ENCODE results near the gene GBP1.
"Not testable (repeated sequence)": the region's sequence is repeated elsewhere in the genome, so short reads cannot be mapped to it uniquely, and the experiment has no call there.

GBP1 gene

DNA sequence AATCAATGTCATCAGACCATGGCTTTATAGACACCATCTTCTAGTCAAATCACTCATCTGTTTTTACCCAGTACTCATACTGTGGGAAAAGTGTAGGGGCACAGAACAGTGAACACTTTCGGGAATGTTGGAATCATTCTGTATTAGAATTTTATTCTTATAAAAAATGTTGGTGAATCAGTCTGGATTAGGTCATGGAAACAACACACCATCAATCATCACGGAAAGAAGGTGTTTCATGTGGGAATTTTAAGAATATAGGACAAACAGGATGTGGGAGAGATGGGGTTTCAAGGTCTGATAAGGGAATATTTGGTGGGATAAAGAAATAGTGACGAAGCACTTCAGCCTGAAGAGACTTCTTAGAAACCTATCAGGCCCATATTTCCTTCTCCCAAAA is 17.3 kb downstream of the GBP1 start:
- no peak overlapping the region for H3K27ac ChIP-seq
- H4K20me1 ChIP-seq: no peaks in the 10 kb centered on the region
- H3K9ac ChIP-seq: no peak overlapping the region
- H3K4me3 ChIP-seq: no peak overlapping the region
- TF ChIP-seq Cebpa-rat (IDR thresholded peaks at IDR 0.05): no peak
- H3K9me3 ChIP-seq (replicated peaks in 1 of 11): peaks cover 14 to 15% (median 15%) of the 10 kb centered on the region in 11 experiments
- H3K36me3 ChIP-seq: peaks cover 0 to 3% (median 0%) of the 10 kb centered on the region in 11 experiments; a peak in 3 of 22 replicates
- H3K27me3 ChIP-seq: no peaks in the 10 kb centered on the region
- H3K4me1 ChIP-seq: no peaks in the 10 kb centered on the region
- no peak overlapping the region for H3K4me2 ChIP-seq

GRCh38 chr1:89046318-89047183 is 18.5 kb downstream of the GBP1 start:
- not testable (repeated sequence) for H3K4me2 ChIP-seq, H3K27me3 ChIP-seq, H3K4me3 ChIP-seq, H3K4me1 ChIP-seq, H3K27ac ChIP-seq, H3K36me3 ChIP-seq, H3K9ac ChIP-seq, H4K20me1 ChIP-seq
- H3K9me3 ChIP-seq (replicated peaks in 1 of 11): peaks cover 20 to 27% (median 25%) of the 10 kb centered on the region in 11 experiments

GRCh38 chr1:89044970-89045721 is 19.9 kb downstream of the GBP1 start:
- H3K4me3 ChIP-seq: no peak overlapping the region
- H3K36me3 ChIP-seq: peaks cover 0 to 3% (median 0%) of the 10 kb centered on the region in 11 experiments; a peak in 1 of 22 replicates
- H4K20me1 ChIP-seq: no peaks in the 10 kb centered on the region
- H3K9me3 ChIP-seq (replicated peaks in 1 of 11): peaks cover 20 to 32% (median 29%) of the 10 kb centered on the region in 11 experiments
- H3K27me3 ChIP-seq: no peaks in the 10 kb centered on the region
- no peak overlapping the region for H3K9ac ChIP-seq
- no peak overlapping the region for H3K27ac ChIP-seq
- no peaks in the 10 kb centered on the region for H3K4me1 ChIP-seq
- no peak overlapping the region for H3K4me2 ChIP-seq
- TF ChIP-seq Cebpa-rat (IDR thresholded peaks at IDR 0.05): no peak

DNA sequence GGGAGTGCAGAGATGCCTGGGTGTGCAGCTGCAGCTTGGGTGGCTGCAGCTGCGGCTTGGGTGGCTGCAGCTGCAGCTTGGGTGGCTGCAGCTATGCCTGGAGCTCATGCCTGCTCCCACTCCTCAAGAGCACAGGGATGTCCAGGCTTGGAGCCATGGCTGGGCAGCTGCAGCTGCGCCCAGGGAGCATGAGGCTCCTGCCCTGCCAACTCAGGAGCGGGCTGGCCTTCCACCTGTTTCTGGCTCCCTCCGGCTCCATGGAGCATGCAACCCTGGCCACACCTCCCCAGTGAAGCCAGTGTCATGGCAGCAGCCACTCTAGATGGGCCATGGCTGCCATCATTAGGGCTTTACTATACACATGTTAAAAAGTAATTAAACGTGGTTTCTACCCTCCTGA is 21.1 kb downstream of the GBP1 start:
- Histone ChIP-seq H3K4me3 (no peak overlapping the region), H4K20me1 (no peaks in the 10 kb centered on the region), H3K4me1 (no peaks in the 10 kb centered on the region), H3K9me3 (replicated peaks in 1 of 11) (peaks cover 20 to 32% (median 29%) of the 10 kb centered on the region in 11 experiments), H3K27me3 (no peaks in the 10 kb centered on the region), H3K4me2 (no peak overlapping the region), H3K27ac (no peak overlapping the region), H3K36me3 (peaks cover 0 to 3% (median 0%) of the 10 kb centered on the region in 11 experiments; a peak in 1 of 22 replicates), H3K9ac (no peak overlapping the region)
- no peak for TF ChIP-seq Cebpa-rat (IDR thresholded peaks at IDR 0.05)

- H3K9ac ChIP-seq: no peak overlapping the region
- no peaks in the 10 kb centered on the region for H4K20me1 ChIP-seq
- no peak overlapping the region for H3K27ac ChIP-seq
- H3K9me3 ChIP-seq (replicated peaks in 1 of 11): peaks cover 20 to 32% (median 29%) of the 10 kb centered on the region in 11 experiments
- H3K27me3 ChIP-seq: no peaks in the 10 kb centered on the region
- H3K4me2 ChIP-seq: no peak overlapping the region
- no peak for TF ChIP-seq Cebpa-rat (IDR thresholded peaks at IDR 0.05)
- 0 out of 20 replicates have a peak overlapping the region, but pooled peaks of 1 of the 10 experiments have one; percentile 15 for H3K4me3 ChIP-seq
- peaks cover 0 to 3% (median 0%) of the 10 kb centered on the region in 11 experiments; a peak in 1 of 22 replicates for H3K36me3 ChIP-seq
- peaks cover 0 to 4% (median 0%) of the 10 kb centered on the region in 10 experiments; a peak in 4 of 20 replicates for H3K4me1 ChIP-seq
These were observed 22.5 kb downstream of the GBP1 start for GRCh38 chr1:89042491-89042890.

DNA sequence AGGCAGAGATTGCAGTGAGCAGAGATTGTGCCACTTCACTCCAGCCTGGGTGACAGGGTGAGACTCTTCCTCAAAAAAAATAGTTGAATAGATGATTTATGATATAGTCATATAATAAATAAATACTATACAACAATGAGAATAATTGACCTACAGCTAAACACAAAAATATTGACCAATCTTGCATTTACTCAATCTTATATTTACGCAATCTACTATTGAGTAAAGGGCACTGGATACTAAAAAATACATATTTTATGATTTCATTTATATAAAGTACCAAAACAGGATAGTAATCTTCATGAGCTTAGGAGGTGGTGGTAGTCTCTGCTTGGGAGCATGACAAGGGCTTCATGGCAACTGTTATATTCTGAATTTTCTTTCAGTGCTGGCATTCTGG is 23.3 kb downstream of the GBP1 start:
- H3K36me3 ChIP-seq: peaks cover 0 to 3% (median 0%) of the 10 kb centered on the region in 11 experiments; a peak in 1 of 22 replicates
- H3K4me3 ChIP-seq: no peak overlapping the region
- H3K27ac ChIP-seq: no peak overlapping the region
- H4K20me1 ChIP-seq: no peaks in the 10 kb centered on the region
- H3K4me2 ChIP-seq: no peak overlapping the region
- no peak for TF ChIP-seq Cebpa-rat (IDR thresholded peaks at IDR 0.05)
- H3K27me3 ChIP-seq: no peaks in the 10 kb centered on the region
- H3K9ac ChIP-seq: no peak overlapping the region
- H3K9me3 ChIP-seq (replicated peaks in 1 of 11): peaks cover 21 to 32% (median 29%) of the 10 kb centered on the region in 11 experiments
- H3K4me1 ChIP-seq: peaks cover 0 to 12% (median 0%) of the 10 kb centered on the region in 10 experiments; a peak in 5 of 20 replicates

GRCh38 chr1:89041119-89041641 is 23.8 kb downstream of the GBP1 start:
- Histone ChIP-seq H3K4me2 (no peak overlapping the region), H3K4me1 (peaks cover 0 to 13% (median 0%) of the 10 kb centered on the region in 10 experiments; a peak in 5 of 20 replicates), H3K27me3 (no peaks in the 10 kb centered on the region), H3K4me3 (no peak overlapping the region), H3K36me3 (peaks cover 0 to 3% (median 0%) of the 10 kb centered on the region in 11 experiments; a peak in 1 of 22 replicates), H3K27ac (no peak overlapping the region), H3K9ac (no peak overlapping the region), H4K20me1 (no peaks in the 10 kb centered on the region), H3K9me3 (replicated peaks in 1 of 11) (peaks cover 24 to 32% (median 29%) of the 10 kb centered on the region in 11 experiments)
- no peak for TF ChIP-seq Cebpa-rat (IDR thresholded peaks at IDR 0.05)

GRCh38 chr1:89040315-89040626 is 24.7 kb downstream of the GBP1 start:
- peaks cover 0 to 13% (median 0%) of the 10 kb centered on the region in 10 experiments; a peak in 5 of 20 replicates for H3K4me1 ChIP-seq
- no peaks in the 10 kb centered on the region for H4K20me1 ChIP-seq
- H3K9ac ChIP-seq: no peak overlapping the region
- H3K27ac ChIP-seq: no peak overlapping the region
- H3K4me3 ChIP-seq: no peak overlapping the region
- H3K9me3 ChIP-seq (replicated peaks in 1 of 11): peaks cover 24 to 32% (median 29%) of the 10 kb centered on the region in 11 experiments
- no peak for TF ChIP-seq Cebpa-rat (IDR thresholded peaks at IDR 0.05)
- no peaks in the 10 kb centered on the region for H3K27me3 ChIP-seq
- no peak overlapping the region; a peak in 1 of 22 replicates for H3K4me2 ChIP-seq
- H3K36me3 ChIP-seq: peaks cover 0 to 3% (median 0%) of the 10 kb centered on the region in 11 experiments; a peak in 1 of 22 replicates

DNA sequence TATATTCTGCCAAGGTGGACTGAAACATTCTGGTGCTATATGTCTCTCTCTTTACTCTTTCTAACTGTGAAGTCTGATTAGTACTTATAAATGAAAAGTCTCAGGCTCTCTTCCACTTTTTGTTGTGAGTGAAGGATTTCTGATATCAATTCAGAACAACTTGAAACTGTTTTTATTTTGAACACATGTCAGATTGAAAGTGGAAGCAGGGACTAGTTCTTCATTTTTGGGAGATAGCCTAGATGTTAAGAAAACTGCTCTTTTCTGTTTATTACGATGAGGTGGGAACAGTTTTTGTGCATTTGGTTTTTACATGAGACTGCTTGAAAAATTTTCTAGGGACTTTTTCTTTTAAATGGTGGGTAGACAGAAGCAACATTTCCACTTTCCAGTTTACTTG is 27.8 kb downstream of the GBP1 start:
- Histone ChIP-seq H3K27ac (no peak overlapping the region; a peak in 1 of 22 replicates), H3K4me2 (peak overlapping the region in 2 of 11 experiments; percentile 37 to 42; a peak in 3 of 22 replicates)
- no peak for TF ChIP-seq Cebpa-rat (IDR thresholded peaks at IDR 0.05)

More for the DNA sequence above, 27.8 kb downstream of the GBP1 start:
- no peak overlapping the region for H3K4me3 ChIP-seq
- no peaks in the 10 kb centered on the region for H3K27me3 ChIP-seq
- no peaks in the 10 kb centered on the region for H4K20me1 ChIP-seq
- peaks cover 4 to 17% (median 10%) of the 10 kb centered on the region in 11 experiments; a peak in 18 of 22 replicates for H3K9me3 ChIP-seq (replicated peaks in 1 of 11)
- peaks cover 0 to 13% (median 0%) of the 10 kb centered on the region in 10 experiments; a peak in 5 of 20 replicates for H3K4me1 ChIP-seq
- no peak overlapping the region for H3K9ac ChIP-seq
- no peaks in the 10 kb centered on the region for H3K36me3 ChIP-seq
